Tibial nerve (tissue), 4 donors: Measurements from ENCODE around the gene RASAL2. TPM values are rescaled to one million over a fixed set of nuclear protein-coding genes. Genes with fewer than 3 reads are reported as not detected.

Source experiments
- small RNA-seq: library from RNA; depleted of rRNA; stranded (forward); fragments of <200 nt; gene quantifications from one replicate; pipeline ENCODE3, GENCODE V24; 2016
- total RNA-seq, 4 donors: library from RNA; depleted of rRNA; stranded (reverse); fragments of >200 nt; gene quantifications; one replicate each; pipeline ENCODE4 v1.1.0, GENCODE V29; 2016

Gene RASAL2
- total RNA-seq, 4 donors from 2014 or later = 40.5 to 44.8 (median 43.0) TPM

Small RNAs within 50 kb of the gene (small RNA-seq; reads per million reads assigned to genes)
- gene RF00017 = not detected

Other genes starting within 250 kb of the RASAL2 start
- 10 to 100 TPM; 10.5 to 21.6 (median 15.4) TPM for gene SEC16B, start 124.0 kb upstream of the RASAL2 start, total RNA-seq